ENCODE data around the gene STX10.

- TF ChIP-seq MAX (CRISPR knock-in tag; IDR thresholded peaks at IDR 0.05) (no peak), CTCF (IDR thresholded peaks at IDR 0.05) (no peak), E2F1 (CRISPR knock-in tag; IDR thresholded peaks at IDR 0.05) (no peak), USF2 (CRISPR knock-in tag; IDR thresholded peaks at IDR 0.05) (no peak), ETV6 (CRISPR knock-in tag; IDR thresholded peaks at IDR 0.05) (no peak), IRF1 (CRISPR knock-in tag; IDR thresholded peaks at IDR 0.05) (no peak), RORB (CRISPR knock-in tag; IDR thresholded peaks at IDR 0.05) (no peak), CBFB (CRISPR knock-in tag; IDR thresholded peaks at IDR 0.05; ENCODE audit: low read depth) (no peak), ATF1 (CRISPR knock-in tag; IDR thresholded peaks at IDR 0.05) (no peak), ESRRA (CRISPR knock-in tag; IDR thresholded peaks at IDR 0.05; ENCODE audit: borderline replicate concordance) (no peak), CREB1 (CRISPR knock-in tag; IDR thresholded peaks at IDR 0.05) (no peak), NFATC4 (CRISPR knock-in tag; IDR thresholded peaks at IDR 0.05) (no peak)
These were observed 28.5 kb downstream of the STX10 start for GRCh38 chr19:13121551-13122274.

Data from WTC11 (cell line).